HCT116 (cell line): Measurements from ENCODE around the gene CYB5D1. TPM values are rescaled to one million over a fixed set of nuclear protein-coding genes. Genes with fewer than 3 reads are reported as not detected.
A peak's percentile ranks its signal among the peaks of the same experiment; 100 is the strongest.

Source experiments
- ATAC-seq: fragments of 200-7000 bp; cut with Tn5 transposase; 2 replicates; pipeline ENCODE4 v1.9.1; 2020; ENCODE audit warnings: mild to moderate bottlenecking, moderate library complexity
- BruUV-seq: library from RNA; stranded (reverse); fragments of 400-500 nt; replicated peaks from 2 replicates; lab custom pipeline; 2021; lab: Mats Ljungman, UMichigan
- CTCF ChIA-PET: fragments of 300-600 bp; sonication (Branson Sonifier 250); formaldehyde crosslinking; loops from one replicate; lab custom pipeline; 2021; ENCODE audit warnings: antibody characterized with exemption; lab: Charles Lee
- POLR2A ChIA-PET: fragments of 300-600, 350-600 bp; sonication (Branson Sonifier 250); formaldehyde crosslinking; loops from one replicate; lab custom pipeline; 2021; ENCODE audit warnings: antibody characterized with exemption; lab: Charles Lee
- RAD21 ChIA-PET, 2 experiments: fragments of 300-600 bp; sonication (Branson Sonifier 250); formaldehyde crosslinking; loops; one replicate each; lab custom pipeline; 2023; ENCODE audit warnings: low total read pairs in 2 of 2; ENCODE audit not compliant: uncharacterized antibody in 2 of 2, unreplicated experiment in 2 of 2, low non-redundant PET in 1 of 2; lab: Charles Lee
- DNase-seq: peaks from one replicate; pipeline ENCODE4 v3.0.0-alpha.2; 2010; ENCODE audit warnings: low read depth, low spot score
- H2AFZ ChIP-seq: fragments of 200-600 bp; shearing (Covaris generic), sonication (generic); 2 replicates; pipeline ENCODE4 v1.6.1; 2017; ENCODE audit warnings: low read depth, mixed run types, mixed read lengths, antibody characterized with exemption, low read length; ENCODE audit not compliant: poor library complexity, severe bottlenecking
- H3K27ac ChIP-seq: 2 replicates; pipeline ENCODE4 v1.5.1; 2012; ENCODE audit warnings: low read depth, low read length
- H3K27me3 ChIP-seq: fragments of 200-600 bp; sonication (generic); 2 replicates; pipeline ENCODE4 v1.6.1; 2016; ENCODE audit warnings: mixed run types, low read length, mixed read lengths; ENCODE audit not compliant: insufficient read depth
- H3K36me3 ChIP-seq, 2 experiments: fragments of 200-500 bp in 1 of 2; fragments of 200-600 bp in 1 of 2; sonication (Bioruptor generic) in 1 of 2; sonication (generic) in 1 of 2; 2 replicates each; pipeline versions ENCODE4 v1.5.1 to v1.6.1; 2014 to 2016; ENCODE audit warnings: low read length in 2 of 2, inconsistent platforms in 1 of 2, mixed read lengths in 1 of 2, mixed run types in 1 of 2; ENCODE audit not compliant: insufficient read depth in 2 of 2, control insufficient read depth in 1 of 2
- H3K4me1 ChIP-seq, 2 experiments: fragments of 200-600 bp in 1 of 2; sonication (generic) in 1 of 2; 2 replicates each; pipeline versions ENCODE4 v1.5.1 to v1.6.1; 2012 to 2017; ENCODE audit warnings: low read length in 2 of 2, inconsistent platforms in 1 of 2, mild to moderate bottlenecking in 1 of 2, mixed read lengths in 1 of 2, mixed run types in 1 of 2, moderate library complexity in 1 of 2; ENCODE audit not compliant: insufficient read depth in 2 of 2, control insufficient read depth in 1 of 2
- H3K4me2 ChIP-seq: fragments of 200-600 bp; sonication (generic); 2 replicates; pipeline ENCODE4 v1.6.1; 2017; ENCODE audit warnings: mixed run types, low read length, mixed read lengths
- H3K4me3 ChIP-seq, 2 experiments: fragments of 200-600 bp in 1 of 2; sonication (generic) in 1 of 2; replicated peaks in 1 of 2; 2 replicates each; pipeline ENCODE4 v1.5.1; 2011 to 2016; ENCODE audit warnings: low read length in 2 of 2, control low read depth in 1 of 2, low read depth in 1 of 2, mild to moderate bottlenecking in 1 of 2, mixed read lengths in 1 of 2, mixed run types in 1 of 2
- H3K79me2 ChIP-seq: fragments of 200-600 bp; sonication (generic); 2 replicates; pipeline ENCODE4 v1.6.1; 2017; ENCODE audit warnings: mild to moderate bottlenecking, mixed run types, low read length, moderate library complexity, mixed read lengths; ENCODE audit not compliant: insufficient read depth
- H3K9ac ChIP-seq: fragments of 200-600 bp; sonication (generic); 2 replicates; pipeline ENCODE4 v1.6.1; 2016; ENCODE audit warnings: low read length, mixed read lengths
- H3K9me2 ChIP-seq: fragments of 200-600 bp; sonication (generic), shearing (Covaris generic); 2 replicates; pipeline ENCODE4 v1.6.1; 2017; ENCODE audit warnings: mixed run types, mild to moderate bottlenecking, moderate library complexity; ENCODE audit not compliant: insufficient read depth
- H3K9me3 ChIP-seq, 2 experiments: fragments of 200-500 bp in 1 of 2; fragments of 200-600 bp in 1 of 2; sonication (Bioruptor generic) in 1 of 2; sonication (generic) in 1 of 2; 2 replicates each; pipeline ENCODE4 v1.6.1; 2014 to 2017; ENCODE audit warnings: low read length in 2 of 2, mixed read lengths in 2 of 2, inconsistent platforms in 1 of 2, low read depth in 1 of 2, mild to moderate bottlenecking in 1 of 2, mixed run types in 1 of 2, moderate library complexity in 1 of 2; ENCODE audit not compliant: control insufficient read depth in 1 of 2, insufficient read depth in 1 of 2
- H4K20me1 ChIP-seq: fragments of 200-600 bp; sonication (generic), shearing (Covaris generic); 2 replicates; pipeline ENCODE4 v1.6.1; 2017; ENCODE audit warnings: mixed run types, mild to moderate bottlenecking, moderate library complexity; ENCODE audit not compliant: insufficient read depth
- EGR1 ChIP-seq: IDR thresholded peaks from 2 replicates; pipeline ENCODE4 v1.6.1; 2012; ENCODE audit warnings: low read depth
- FOSL1 ChIP-seq: IDR thresholded peaks from 2 replicates; pipeline ENCODE4 v1.6.1; 2012; ENCODE audit warnings: low read depth
- MAX ChIP-seq: IDR thresholded peaks from 2 replicates; pipeline ENCODE4 v1.6.1; 2012
- POLR2A ChIP-seq: IDR thresholded peaks from 2 replicates; pipeline ENCODE4 v1.7.0; 2011; ENCODE audit warnings: borderline replicate concordance; ENCODE audit not compliant: insufficient read depth, insufficient read length; ENCODE audit errors: extremely low read depth
- SP1 ChIP-seq: IDR thresholded peaks from 2 replicates; pipeline ENCODE4 v1.6.1; 2012; ENCODE audit warnings: low read depth
- TCF7L2 ChIP-seq: IDR thresholded peaks from 2 replicates; pipeline ENCODE4 v1.7.0; 2011; ENCODE audit warnings: borderline replicate concordance, inconsistent platforms; ENCODE audit not compliant: insufficient read depth, insufficient read length; ENCODE audit errors: extremely low read depth
- intact Hi-C: fragments of 100-400 bp; cut with micrococcal nuclease; formaldehyde crosslinking; loops from 2 replicates; pipeline ENCODE4 v1.10.0; 2022
- total RNA-seq: library from RNA; stranded (reverse); gene quantifications from one replicate; pipeline ENCODE4 v1.2.1, GENCODE V29; 2021; ENCODE audit not compliant: unreplicated experiment

CYB5D1 gene
- total RNA-seq, 1 experiment from 2014 or later, result 21.5 TPM

GRCh38 chr17:7894226-7894625 lies 36.4 kb downstream of the CYB5D1 start:
- intact Hi-C loops, result no loop called here
- Histone ChIP-seq H3K4me3 (no peak overlapping the region), H3K9ac (no peak overlapping the region), H3K9me3 (no peaks in the 10 kb centered on the region), H4K20me1 (no peaks in the 10 kb centered on the region), H3K4me1 (peaks cover 8% of the 10 kb centered on the region in 2 experiments), H3K27me3 (no peaks in the 10 kb centered on the region), H3K79me2 (peaks cover 6% of the 10 kb centered on the region; the same call in 1 of the 2 replicates), H3K27ac (no peak overlapping the region), H3K4me2 (no peak overlapping the region), H2AFZ (no peak overlapping the region), H3K36me3 (peaks cover 34 to 35% of the 10 kb centered on the region in 2 experiments; a peak in 3 of 4 replicates), H3K9me2 (no peaks in the 10 kb centered on the region)
- no peak for ATAC-seq
- ChIA-PET POLR2A (no interaction called here), CTCF (no interaction called here), RAD21 (no interaction called here)
- TSS peak; percentile 42 for BruUV-seq
- DNase-seq, result no peak
- TF ChIP-seq POLR2A (no peak), TCF7L2 (no peak), SP1 (no peak), MAX (no peak), FOSL1 (no peak), EGR1 (no peak)

GRCh38 chr17:7894866-7895265 lies 37.1 kb downstream of the CYB5D1 start:
- Histone ChIP-seq H3K4me1 (peaks cover 2% of the 10 kb centered on the region in 2 experiments), H3K27me3 (no peaks in the 10 kb centered on the region), H3K4me3 (no peak overlapping the region), H3K27ac (no peak overlapping the region), H3K9me2 (no peaks in the 10 kb centered on the region), H3K4me2 (no peak overlapping the region), H4K20me1 (no peaks in the 10 kb centered on the region), H3K9me3 (no peaks in the 10 kb centered on the region), H2AFZ (no peak overlapping the region), H3K79me2 (no peaks in the 10 kb centered on the region), H3K36me3 (peaks cover 38 to 39% of the 10 kb centered on the region in 2 experiments; a peak in 3 of 4 replicates), H3K9ac (no peak overlapping the region)
- DNase-seq (no peak), ATAC-seq (no peak)
- BruUV-seq, result no TSS peak
- TF ChIP-seq POLR2A, result no peak
- TF ChIP-seq EGR1, result no peak
- CTCF ChIA-PET, result no interaction called here
- intact Hi-C loops, result loop anchor here (5.0 kb wide), 1 partner anchor 73 kb away; no protein-coding TSS in a partner anchor
- RAD21 ChIA-PET, result no interaction called here
- POLR2A ChIA-PET, result no interaction called here
